Transverse colon (tissue), 4 donors: Measurements from ENCODE around the gene RASGRP1. TPM values are rescaled to one million over a fixed set of nuclear protein-coding genes. Genes with fewer than 3 reads are reported as not detected.

Source experiments
- DNase-seq: peaks from one replicate; pipeline ENCODE4 v3.0.0-alpha.2; 2019
- H3K27ac ChIP-seq, 4 donors: fragments of 200-600 bp; sonication (generic); 2 replicates each; pipeline ENCODE4 v1.5.1; 2016 to 2018; ENCODE audit warnings: inconsistent platforms in 4 of 4
- H3K27me3 ChIP-seq: fragments of 200-600 bp; sonication (generic); 2 replicates; pipeline ENCODE4 v1.5.1; 2017; ENCODE audit warnings: inconsistent platforms
- H3K36me3 ChIP-seq, 4 donors: fragments of 200-600 bp; sonication (generic); 2 replicates each; pipeline ENCODE4 v1.5.1; 2017 to 2019; ENCODE audit warnings: inconsistent platforms in 4 of 4
- H3K4me1 ChIP-seq, 4 donors: fragments of 200-600 bp; sonication (generic); 2 replicates each; pipeline ENCODE4 v1.5.1; 2017 to 2020; ENCODE audit warnings: inconsistent platforms in 4 of 4
- H3K4me3 ChIP-seq, 4 donors: fragments of 200-600 bp; sonication (generic); 1 replicate in 1 of 4; 2 replicates in 3 of 4; pipeline versions ENCODE4 v1.5.1 to v1.6.1; 2017 to 2019; ENCODE audit warnings: inconsistent platforms in 4 of 4
- H3K9me3 ChIP-seq, 2 donors: fragments of 200-600 bp; sonication (generic); 2 replicates each; pipeline ENCODE4 v1.5.1; 2017 to 2019; ENCODE audit warnings: inconsistent platforms in 2 of 2
- EP300 ChIP-seq: sonication (generic); formaldehyde crosslinking; IDR thresholded peaks from one replicate; pipeline ENCODE4 v1.6.1; 2017; ENCODE audit warnings: antibody characterized with exemption, low read depth
- POLR2A ChIP-seq: fragments of 450-650 bp; IDR thresholded peaks from one replicate; pipeline ENCODE4 v1.6.1; 2016; ENCODE audit warnings: antibody characterized with exemption, mild to moderate bottlenecking, moderate library complexity
- POLR2AphosphoS5 ChIP-seq, 3 donors: sonication (generic); formaldehyde crosslinking; IDR thresholded peaks; one replicate each; pipeline ENCODE4 v1.6.1; 2016; ENCODE audit warnings: antibody characterized with exemption in 3 of 3
- WGBS, 2 donors: methylation state at CpG; one replicate each; pipeline ENCODE4 v1.1.5; 2018; ENCODE audit warnings: low coverage in 1 of 2; 5-methylcytosine and 5-hydroxymethylcytosine counted together
- in situ Hi-C, 4 donors: fragments of 200-750 bp; cut with MboI; loops; one replicate each; pipeline versions ENCODE4 v1.15.0 to v1.15.1; 2017; ENCODE audit warnings: low sequenced_read_pairs in 3 of 4, low pct_ligation_motif_present in 1 of 4, low pct_unique_long_range_greater_than_20kb in 1 of 4
- intact Hi-C: fragments of 100-400 bp; cut with DNase I; formaldehyde crosslinking; loops from one replicate; pipeline ENCODE4 v1.15.1; 2023; ENCODE audit warnings: low total_unique reads
- total RNA-seq, 4 donors: library from RNA; depleted of rRNA; stranded (reverse); fragments of >200 nt; gene quantifications; one replicate each; pipeline ENCODE4 v1.1.0, GENCODE V29; 2016
- TF ChIP-seq, protein P1 (sequence below), 5 experiments: fragments of 200-600 bp in 3 of 5; fragments of 450-650 bp in 2 of 5; sonication (generic) in 3 of 5; IDR thresholded peaks; 1 replicate in 2 of 5; 2 replicates in 3 of 5; pipeline ENCODE4 v1.5.1; 2016 to 2017; ENCODE audit warnings: antibody characterized with exemption in 5 of 5, inconsistent platforms in 3 of 5, mild to moderate bottlenecking in 2 of 5, moderate library complexity in 1 of 5

The RASGRP1 gene
- total RNA-seq, 4 donors from 2014 or later: 0.40 to 10.8 (median 2.3) TPM

GRCh38 chr15:38597219-38597800, 32.7 kb upstream of the RASGRP1 start:
- in situ Hi-C loops: no loop called here
- no peak overlapping the region for H3K27ac ChIP-seq
- TF ChIP-seq EP300 (no peak), POLR2A (no peak)
- TF ChIP-seq, protein P1, sequence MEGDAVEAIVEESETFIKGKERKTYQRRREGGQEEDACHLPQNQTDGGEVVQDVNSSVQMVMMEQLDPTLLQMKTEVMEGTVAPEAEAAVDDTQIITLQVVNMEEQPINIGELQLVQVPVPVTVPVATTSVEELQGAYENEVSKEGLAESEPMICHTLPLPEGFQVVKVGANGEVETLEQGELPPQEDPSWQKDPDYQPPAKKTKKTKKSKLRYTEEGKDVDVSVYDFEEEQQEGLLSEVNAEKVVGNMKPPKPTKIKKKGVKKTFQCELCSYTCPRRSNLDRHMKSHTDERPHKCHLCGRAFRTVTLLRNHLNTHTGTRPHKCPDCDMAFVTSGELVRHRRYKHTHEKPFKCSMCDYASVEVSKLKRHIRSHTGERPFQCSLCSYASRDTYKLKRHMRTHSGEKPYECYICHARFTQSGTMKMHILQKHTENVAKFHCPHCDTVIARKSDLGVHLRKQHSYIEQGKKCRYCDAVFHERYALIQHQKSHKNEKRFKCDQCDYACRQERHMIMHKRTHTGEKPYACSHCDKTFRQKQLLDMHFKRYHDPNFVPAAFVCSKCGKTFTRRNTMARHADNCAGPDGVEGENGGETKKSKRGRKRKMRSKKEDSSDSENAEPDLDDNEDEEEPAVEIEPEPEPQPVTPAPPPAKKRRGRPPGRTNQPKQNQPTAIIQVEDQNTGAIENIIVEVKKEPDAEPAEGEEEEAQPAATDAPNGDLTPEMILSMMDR (IDR thresholded peaks at IDR 0.05): no peak
- no peaks in the 10 kb centered on the region for H3K36me3 ChIP-seq
- no peak overlapping the region for H3K4me3 ChIP-seq
- 85% methylated on average over 3 of the region's 3 CpGs; no CpG with 5 or more reads in 1 of the 2 donors for WGBS, 2 donors
- no peaks in the 10 kb centered on the region for H3K4me1 ChIP-seq
- intact Hi-C loops: no loop called here
- no peaks in the 10 kb centered on the region for H3K9me3 ChIP-seq
- DNase-seq: no peak
- H3K27me3 ChIP-seq: no peaks in the 10 kb centered on the region

GRCh38 chr15:38593524-38593923, 28.9 kb upstream of the RASGRP1 start:
- no peaks in the 10 kb centered on the region for H3K27me3 ChIP-seq
- no peak overlapping the region for H3K27ac ChIP-seq
- DNase-seq: no peak
- H3K9me3 ChIP-seq: no peaks in the 10 kb centered on the region
- H3K36me3 ChIP-seq: no peaks in the 10 kb centered on the region
- WGBS, 2 donors: 56 to 71% methylated on average over 3 to 4 of the region's 4 CpGs
- intact Hi-C loops (no loop called here), in situ Hi-C loops (no loop called here)
- H3K4me1 ChIP-seq: no peaks in the 10 kb centered on the region
- no peak overlapping the region for H3K4me3 ChIP-seq
- TF ChIP-seq EP300: no peak
- TF ChIP-seq, protein P1 (IDR thresholded peaks at IDR 0.05): no peak
- no peak for TF ChIP-seq POLR2A
- no peak for TF ChIP-seq POLR2AphosphoS5 (IDR thresholded peaks at IDR 0.05)

DNA sequence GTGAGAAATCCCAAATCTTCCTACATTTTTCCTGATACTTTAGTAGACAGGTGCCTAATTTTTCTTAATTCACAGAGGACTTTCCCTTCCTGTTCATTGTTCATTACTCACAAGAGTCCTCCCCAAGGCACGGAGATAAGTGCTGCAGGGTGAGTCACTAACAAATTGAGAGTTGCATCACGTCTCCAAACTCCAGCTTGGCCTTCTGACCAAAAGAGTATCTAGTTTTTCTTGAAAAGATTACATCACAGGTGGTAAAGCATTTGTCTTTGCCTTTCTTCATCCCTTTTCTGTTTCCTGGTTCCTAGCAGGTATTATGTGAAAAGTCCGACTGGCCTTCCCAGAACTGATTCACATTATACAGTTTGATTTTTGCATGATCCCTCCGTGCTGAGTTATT, 24.9 kb upstream of the RASGRP1 start:
- H3K27me3 ChIP-seq: no peaks in the 10 kb centered on the region
- in situ Hi-C loops: no loop called here
- H3K36me3 ChIP-seq: no peaks in the 10 kb centered on the region
- TF ChIP-seq EP300 (no peak), POLR2AphosphoS5 (IDR thresholded peaks at IDR 0.05) (no peak), POLR2A (no peak)
- TF ChIP-seq, protein P1 (IDR thresholded peaks at IDR 0.05): no peak
- 64 to 69% methylated on average over 4 of the region's 4 CpGs for WGBS, 2 donors
- no peaks in the 10 kb centered on the region for H3K4me1 ChIP-seq
- intact Hi-C loops: no loop called here
- no peak overlapping the region for H3K4me3 ChIP-seq
- no peak for DNase-seq
- no peak overlapping the region for H3K27ac ChIP-seq
- H3K9me3 ChIP-seq: no peaks in the 10 kb centered on the region

GRCh38 chr15:38588672-38589071, 24.1 kb upstream of the RASGRP1 start:
- Histone ChIP-seq H3K4me3 (no peak overlapping the region), H3K27me3 (no peaks in the 10 kb centered on the region), H3K9me3 (no peaks in the 10 kb centered on the region), H3K27ac (no peak overlapping the region), H3K4me1 (no peaks in the 10 kb centered on the region), H3K36me3 (no peaks in the 10 kb centered on the region)
- 43 to 57% methylated on average over 3 of the region's 3 CpGs for WGBS, 2 donors
- intact Hi-C loops (no loop called here), in situ Hi-C loops (no loop called here)
- no peak for DNase-seq
- TF ChIP-seq POLR2A (no peak), POLR2AphosphoS5 (IDR thresholded peaks at IDR 0.05) (no peak), EP300 (no peak)
- TF ChIP-seq, protein P1 (IDR thresholded peaks at IDR 0.05): no peak
